GM23338 (cell line): ENCODE data around the gene CDAN1.

Experiments
- CREB1 ChIP-seq: fragments of 250-450 bp; sonication (Bioruptor Pico); IDR thresholded peaks from 2 replicates; pipeline ENCODE4 v1.5.0; 2020; ENCODE audit warnings: low read depth, mild to moderate bottlenecking, moderate library complexity
- CTCF ChIP-seq, 2 experiments: fragments of 200-600 bp in 1 of 2; sonication (generic) in 1 of 2; conservative IDR thresholded peaks; 2 replicates each; pipeline versions ENCODE4 v1.5.1 to v1.6.1; 2016 to 2017; ENCODE audit warnings: antibody characterized with exemption in 2 of 2, low read depth in 2 of 2, mild to moderate bottlenecking in 2 of 2, moderate library complexity in 1 of 2
- ETS1 ChIP-seq: IDR thresholded peaks from 2 replicates; pipeline ENCODE4 v1.6.1; 2016; ENCODE audit warnings: antibody characterized with exemption
- EZH2 ChIP-seq: fragments of 200-600 bp; sonication (generic); IDR thresholded peaks from one replicate; pipeline ENCODE4 v1.8.0; 2017; ENCODE audit warnings: antibody characterized with exemption, mild to moderate bottlenecking, low read depth; ENCODE audit not compliant: unreplicated experiment
- EZH2phosphoT487 ChIP-seq: fragments of 200-600 bp; sonication (generic); IDR thresholded peaks from one replicate; pipeline ENCODE4 v1.8.1; 2018; ENCODE audit warnings: antibody characterized with exemption; ENCODE audit not compliant: unreplicated experiment
- JUNB ChIP-seq: IDR thresholded peaks from one replicate; pipeline ENCODE4 v1.6.1; 2016; ENCODE audit warnings: antibody characterized with exemption; ENCODE audit not compliant: unreplicated experiment
- NANOG ChIP-seq: IDR thresholded peaks from 2 replicates; pipeline ENCODE4 v1.6.1; 2016; ENCODE audit warnings: antibody characterized with exemption, borderline replicate concordance
- POLR2AphosphoS5 ChIP-seq: IDR thresholded peaks from 2 replicates; pipeline ENCODE4 v1.6.1; 2016; ENCODE audit warnings: antibody characterized with exemption, low read depth
- REST ChIP-seq: IDR thresholded peaks from one replicate; pipeline ENCODE4 v1.6.1; 2018; ENCODE audit warnings: antibody characterized with exemption; ENCODE audit not compliant: unreplicated experiment
- STAT1 ChIP-seq: IDR thresholded peaks from one replicate; pipeline ENCODE4 v1.6.1; 2016; ENCODE audit warnings: antibody characterized with exemption; ENCODE audit not compliant: unreplicated experiment
- ZNF114 ChIP-seq: fragments of 250-450 bp; sonication (Bioruptor Pico); IDR thresholded peaks from 2 replicates; pipeline ENCODE4 v1.5.0; 2020; ENCODE audit warnings: mild to moderate bottlenecking, moderate library complexity
- ZNF331 ChIP-seq: fragments of 250-450 bp; sonication (Bioruptor Pico); IDR thresholded peaks from 2 replicates; pipeline ENCODE4 v1.5.0; 2020; ENCODE audit warnings: low read depth, mild to moderate bottlenecking, moderate library complexity
- ZNF462 ChIP-seq: fragments of 250-450 bp; sonication (Bioruptor Pico); IDR thresholded peaks from 2 replicates; pipeline ENCODE4 v1.5.0; 2020; ENCODE audit warnings: mild to moderate bottlenecking, moderate library complexity

GRCh38 chr15:42785569-42785968, 48.6 kb upstream of the CDAN1 start:
- no peak for TF ChIP-seq CTCF (conservative IDR thresholded peaks at IDR 0.05; ENCODE audit: low read depth in 2 of 2)
- no peak for TF ChIP-seq NANOG
- TF ChIP-seq EZH2 = no peak
- no peak for TF ChIP-seq ZNF331 (CRISPR knock-in tag)
- no peak for TF ChIP-seq REST
- TF ChIP-seq CREB1 (CRISPR knock-in tag) = no peak
- no peak for TF ChIP-seq EZH2phosphoT487
- no peak for TF ChIP-seq POLR2AphosphoS5
- TF ChIP-seq JUNB = no peak
- TF ChIP-seq ETS1 = no peak
- no peak for TF ChIP-seq STAT1
- no peak for TF ChIP-seq ZNF462 (CRISPR knock-in tag)
- no peak for TF ChIP-seq ZNF114
